ENCODE results near the gene DLEC1.

The DLEC1 gene

DNA sequence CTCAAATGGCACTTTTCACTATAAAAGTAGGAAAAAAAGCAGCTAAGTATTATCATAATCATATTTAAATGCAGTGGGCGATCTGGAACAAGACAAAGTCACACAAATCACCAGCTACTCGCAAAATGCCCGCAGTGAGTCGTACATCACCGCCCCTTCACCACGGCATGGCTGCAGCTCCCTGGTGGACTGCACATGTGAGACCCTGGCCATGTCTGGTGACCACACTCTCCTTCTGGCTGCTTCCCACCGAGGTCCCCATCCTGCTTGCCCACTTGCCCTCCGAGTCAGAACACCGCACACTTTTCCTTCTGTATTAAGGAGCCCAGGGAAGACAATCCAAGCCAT is 59.3 kb downstream of the DLEC1 start:
- Histone ChIP-seq H3K27me3 (ENCODE audit: insufficient read depth, low read length, poor library complexity, severe bottlenecking) (no peaks in the 10 kb centered on the region), H3K9me2 (replicated peaks; ENCODE audit: low read depth, low read length) (no peaks in the 10 kb centered on the region), H3K4me1 (ENCODE audit: insufficient read depth, low read length, poor library complexity, severe bottlenecking) (no peaks in the 10 kb centered on the region), H3K4me2 (ENCODE audit: low read depth, low read length, poor library complexity, severe bottlenecking) (no peak overlapping the region), H3K36me3 (ENCODE audit: insufficient read depth, low read length) (no peaks in the 10 kb centered on the region), H3K79me2 (ENCODE audit: insufficient read depth, low read length) (no peaks in the 10 kb centered on the region), H3K4me3 (ENCODE audit: low read length, poor library complexity, severe bottlenecking) (no peak overlapping the region), H4K20me1 (ENCODE audit: insufficient read depth, low read length, poor library complexity, severe bottlenecking) (no peaks in the 10 kb centered on the region), H3K9me3 (ENCODE audit: insufficient read depth, low read depth, low read length) (no peaks in the 10 kb centered on the region), H3F3A (ENCODE audit: low read depth) (no peaks in the 10 kb centered on the region), H2AFZ (ENCODE audit: low read length) (no peak overlapping the region), H3K9ac (ENCODE audit: low read depth, low read length, poor library complexity, severe bottlenecking) (no peak overlapping the region)
- TF ChIP-seq, protein P1, sequence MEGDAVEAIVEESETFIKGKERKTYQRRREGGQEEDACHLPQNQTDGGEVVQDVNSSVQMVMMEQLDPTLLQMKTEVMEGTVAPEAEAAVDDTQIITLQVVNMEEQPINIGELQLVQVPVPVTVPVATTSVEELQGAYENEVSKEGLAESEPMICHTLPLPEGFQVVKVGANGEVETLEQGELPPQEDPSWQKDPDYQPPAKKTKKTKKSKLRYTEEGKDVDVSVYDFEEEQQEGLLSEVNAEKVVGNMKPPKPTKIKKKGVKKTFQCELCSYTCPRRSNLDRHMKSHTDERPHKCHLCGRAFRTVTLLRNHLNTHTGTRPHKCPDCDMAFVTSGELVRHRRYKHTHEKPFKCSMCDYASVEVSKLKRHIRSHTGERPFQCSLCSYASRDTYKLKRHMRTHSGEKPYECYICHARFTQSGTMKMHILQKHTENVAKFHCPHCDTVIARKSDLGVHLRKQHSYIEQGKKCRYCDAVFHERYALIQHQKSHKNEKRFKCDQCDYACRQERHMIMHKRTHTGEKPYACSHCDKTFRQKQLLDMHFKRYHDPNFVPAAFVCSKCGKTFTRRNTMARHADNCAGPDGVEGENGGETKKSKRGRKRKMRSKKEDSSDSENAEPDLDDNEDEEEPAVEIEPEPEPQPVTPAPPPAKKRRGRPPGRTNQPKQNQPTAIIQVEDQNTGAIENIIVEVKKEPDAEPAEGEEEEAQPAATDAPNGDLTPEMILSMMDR (conservative IDR thresholded peaks at IDR 0.05; ENCODE audit: low read length): no peak
- TF ChIP-seq EZH2phosphoT487 (IDR thresholded peaks at IDR 0.05; ENCODE audit: borderline replicate concordance): no peak

DNA sequence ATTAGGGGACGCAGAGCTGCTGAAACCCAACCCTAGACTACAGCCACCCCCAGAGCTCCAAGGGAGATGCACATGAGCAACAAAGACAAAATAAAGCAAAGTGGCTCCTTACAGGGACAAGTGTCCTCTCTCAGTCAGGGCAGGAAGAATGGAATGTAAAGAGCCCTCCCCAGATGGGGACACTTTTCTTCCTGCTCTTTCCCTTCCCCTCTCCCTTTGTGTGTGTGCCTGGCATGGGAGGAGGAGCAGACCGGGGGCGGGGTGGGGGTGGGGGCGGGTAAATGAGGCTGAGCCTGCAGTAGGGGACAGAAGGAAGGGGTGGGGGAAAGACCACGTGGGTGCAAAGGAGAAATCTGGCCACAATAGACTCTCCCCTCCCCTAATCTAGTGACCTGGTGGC is 60.5 kb downstream of the DLEC1 start:
- H3K4me1 ChIP-seq (ENCODE audit: insufficient read depth, low read length, poor library complexity, severe bottlenecking): no peaks in the 10 kb centered on the region
- no peaks in the 10 kb centered on the region for H4K20me1 ChIP-seq (ENCODE audit: insufficient read depth, low read length, poor library complexity, severe bottlenecking)
- TF ChIP-seq EZH2phosphoT487 (IDR thresholded peaks at IDR 0.05; ENCODE audit: borderline replicate concordance): no peak
- TF ChIP-seq, protein P1 (conservative IDR thresholded peaks at IDR 0.05; ENCODE audit: low read length): no peak
- H3F3A ChIP-seq (ENCODE audit: low read depth): no peaks in the 10 kb centered on the region
- no peak overlapping the region for H3K4me3 ChIP-seq (ENCODE audit: low read length, poor library complexity, severe bottlenecking)
- H3K9ac ChIP-seq (ENCODE audit: low read depth, low read length, poor library complexity, severe bottlenecking): no peak overlapping the region
- H2AFZ ChIP-seq (ENCODE audit: low read length): no peak overlapping the region
- no peaks in the 10 kb centered on the region for H3K9me2 ChIP-seq (replicated peaks; ENCODE audit: low read depth, low read length)
- no peaks in the 10 kb centered on the region for H3K9me3 ChIP-seq (ENCODE audit: insufficient read depth, low read depth, low read length)
- H3K27me3 ChIP-seq (ENCODE audit: insufficient read depth, low read length, poor library complexity, severe bottlenecking): no peaks in the 10 kb centered on the region
- H3K36me3 ChIP-seq (ENCODE audit: insufficient read depth, low read length): no peaks in the 10 kb centered on the region
- no peaks in the 10 kb centered on the region for H3K79me2 ChIP-seq (ENCODE audit: insufficient read depth, low read length)
- H3K4me2 ChIP-seq (ENCODE audit: low read depth, low read length, poor library complexity, severe bottlenecking): no peak overlapping the region

DNA sequence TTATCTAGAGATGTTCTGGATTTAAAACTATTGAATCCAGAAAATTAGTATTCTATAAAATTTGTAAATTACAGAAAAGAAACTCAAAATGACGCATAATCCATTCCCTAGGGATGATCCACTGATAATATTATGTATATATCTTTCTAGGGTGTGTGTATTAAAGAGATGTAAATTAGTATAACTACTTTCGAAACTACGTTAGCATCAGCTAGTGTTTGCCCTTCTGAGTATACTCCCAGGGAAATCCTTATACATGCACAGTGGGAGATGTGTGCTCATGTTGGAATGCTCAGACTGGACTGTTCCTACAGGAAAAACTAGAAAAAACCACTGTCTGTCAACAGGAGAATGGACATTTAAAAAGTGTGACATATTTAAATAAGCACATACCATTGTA is 61.5 kb downstream of the DLEC1 start:
- Histone ChIP-seq H3K4me2 (ENCODE audit: low read depth, low read length, poor library complexity, severe bottlenecking) (no peak overlapping the region), H3K27me3 (ENCODE audit: insufficient read depth, low read length, poor library complexity, severe bottlenecking) (no peaks in the 10 kb centered on the region), H4K20me1 (ENCODE audit: insufficient read depth, low read length, poor library complexity, severe bottlenecking) (no peaks in the 10 kb centered on the region), H3K9me3 (ENCODE audit: insufficient read depth, low read depth, low read length) (no peaks in the 10 kb centered on the region), H3K9ac (ENCODE audit: low read depth, low read length, poor library complexity, severe bottlenecking) (no peak overlapping the region), H3K4me1 (ENCODE audit: insufficient read depth, low read length, poor library complexity, severe bottlenecking) (no peaks in the 10 kb centered on the region), H3K9me2 (replicated peaks; ENCODE audit: low read depth, low read length) (no peaks in the 10 kb centered on the region), H2AFZ (ENCODE audit: low read length) (no peak overlapping the region), H3F3A (ENCODE audit: low read depth) (no peaks in the 10 kb centered on the region), H3K4me3 (ENCODE audit: low read length, poor library complexity, severe bottlenecking) (no peak overlapping the region), H3K79me2 (ENCODE audit: insufficient read depth, low read length) (no peaks in the 10 kb centered on the region), H3K36me3 (ENCODE audit: insufficient read depth, low read length) (no peaks in the 10 kb centered on the region)
- TF ChIP-seq EZH2phosphoT487 (IDR thresholded peaks at IDR 0.05; ENCODE audit: borderline replicate concordance): no peak
- TF ChIP-seq, protein P1 (conservative IDR thresholded peaks at IDR 0.05; ENCODE audit: low read length): no peak

Measured in Loucy (cell line).